GM12878 (cell line): ENCODE data around the gene VPS8. TPM values are rescaled to one million over a fixed set of nuclear protein-coding genes. Genes with fewer than 3 reads are reported as not detected.

ENCODE experiments used
- ATAC-seq: fragments of 200-7000 bp; cut with Tn5 transposase; 3 replicates; pipeline ENCODE4 v1.9.1; 2020; ENCODE audit warnings: mild to moderate bottlenecking, moderate library complexity
- BruUV-seq: library from RNA; stranded (reverse); fragments of 400-500 nt; replicated peaks from 2 replicates; lab custom pipeline; 2021; lab: Mats Ljungman, UMichigan
- CTCF ChIA-PET: fragments of 300-600 bp; sonication (Branson Sonifier 250); formaldehyde crosslinking; extraction: SDS; loops from one replicate; lab custom pipeline; 2021; ENCODE audit warnings: inconsistent platforms; lab: Yijun Ruan, JAX
- POLR2A ChIA-PET: fragments of 350-600 bp; formaldehyde crosslinking; extraction: SDS; loops from one replicate; lab custom pipeline; 2021; ENCODE audit warnings: inconsistent platforms; lab: Charles Lee
- RAD21 ChIA-PET: fragments of 300-600 bp; sonication (Branson Sonifier 250); formaldehyde crosslinking; loops from one replicate; lab custom pipeline; 2023; ENCODE audit warnings: antibody characterized with exemption; ENCODE audit not compliant: unreplicated experiment; lab: Charles Lee
- SMC1A ChIA-PET: fragments of 300-600 bp; sonication (Branson Sonifier 250); formaldehyde crosslinking; loops from one replicate; lab custom pipeline; 2023; ENCODE audit not compliant: unreplicated experiment, uncharacterized antibody; lab: Charles Lee
- DNase-seq: peaks from one replicate; pipeline ENCODE4 v3.0.0-alpha.2; 2011; ENCODE audit warnings: low read depth, low spot score
- FAIRE-seq: peaks from 3 replicates; lab custom pipeline; 2011; peaks lifted over from hg19 to GRCh38; lab: Jason Lieb, UNC
- H2AFZ ChIP-seq: 2 replicates; pipeline ENCODE4 v1.6.0; 2011; ENCODE audit warnings: low read depth, low read length, control low read depth; ENCODE audit not compliant: control insufficient read depth
- H3K27ac ChIP-seq: 2 replicates; pipeline ENCODE4 v1.5.1; 2011; ENCODE audit warnings: control low read depth; ENCODE audit not compliant: control insufficient read depth, insufficient read depth
- H3K27me3 ChIP-seq, 2 experiments: replicated peaks in 1 of 2; 2 replicates each; pipeline versions ENCODE4 v1.6.0 to v1.6.1; 2011; ENCODE audit warnings: low read length in 1 of 2; ENCODE audit not compliant: control insufficient read depth in 2 of 2, insufficient read depth in 2 of 2
- H3K36me3 ChIP-seq, 2 experiments: 2 replicates each; pipeline ENCODE4 v1.5.1; 2011; ENCODE audit warnings: low read length in 1 of 2; ENCODE audit not compliant: control insufficient read depth in 2 of 2, insufficient read depth in 2 of 2
- H3K4me1 ChIP-seq: 2 replicates; pipeline ENCODE4 v1.6.1; 2011; ENCODE audit warnings: mild to moderate bottlenecking, low read length, moderate library complexity, mixed read lengths; ENCODE audit not compliant: control insufficient read depth, insufficient read depth
- H3K4me2 ChIP-seq: 2 replicates; pipeline ENCODE4 v1.6.0; 2011; ENCODE audit warnings: control low read depth; ENCODE audit not compliant: control insufficient read depth, insufficient read depth
- H3K4me3 ChIP-seq: fragments of 200-600 bp; sonication (generic); 2 replicates; pipeline ENCODE4 v1.5.1; 2016
- H3K79me2 ChIP-seq: 2 replicates; pipeline ENCODE4 v1.6.0; 2011; ENCODE audit warnings: low read length; ENCODE audit not compliant: control insufficient read depth, insufficient read depth
- H3K9ac ChIP-seq: 2 replicates; pipeline ENCODE4 v1.8.0; 2011; ENCODE audit warnings: low read length, control low read depth, mixed read lengths; ENCODE audit not compliant: control insufficient read depth, insufficient read depth
- H3K9me3 ChIP-seq: replicated peaks from 3 replicates; pipeline ENCODE4 v1.5.1; 2011; ENCODE audit warnings: mild to moderate bottlenecking, low read length; ENCODE audit not compliant: control insufficient read depth, insufficient read depth
- H4K20me1 ChIP-seq: 2 replicates; pipeline ENCODE4 v1.6.0; 2011; ENCODE audit not compliant: control insufficient read depth, insufficient read depth
- FOXM1 ChIP-seq: IDR thresholded peaks from 2 replicates; pipeline ENCODE4 v1.6.1; 2012; ENCODE audit warnings: low read depth, mild to moderate bottlenecking, inconsistent platforms, low read length, moderate library complexity
- NFYA ChIP-seq: IDR thresholded peaks from 2 replicates; pipeline ENCODE4 v1.6.1; 2011; ENCODE audit warnings: low read depth, mild to moderate bottlenecking, low read length, improper control_type of control experiment, borderline replicate concordance
- SPI1 ChIP-seq: IDR thresholded peaks from 2 replicates; pipeline ENCODE4 v1.6.1; 2011; ENCODE audit warnings: low read depth, mild to moderate bottlenecking, low read length, moderate library complexity, borderline replicate concordance; ENCODE audit not compliant: insufficient read depth
- TCF12 ChIP-seq: IDR thresholded peaks from 2 replicates; pipeline ENCODE4 v1.6.1; 2011; ENCODE audit warnings: low read depth, mild to moderate bottlenecking, low read length
- WGBS: methylation state at CpG from one replicate; pipeline ENCODE4 v1.1.6; 2016; ENCODE audit warnings: low lambda C conversion rate; ENCODE audit not compliant: insufficient replicate concordance, insufficient coverage; ENCODE audit errors: missing lambda C conversion rate; 5-methylcytosine and 5-hydroxymethylcytosine counted together
- in situ Hi-C: fragments of 300-500 bp; cut with MboI; formaldehyde crosslinking; loops from 9 replicates; pipeline ENCODE4 v1.14.3; 2018; ENCODE audit warnings: mixed read lengths
- intact Hi-C: fragments of 100-400 bp; cut with micrococcal nuclease; formaldehyde crosslinking; loops from one replicate; pipeline ENCODE4 v1.14.2; 2022; ENCODE audit not compliant: unreplicated experiment
- polyA plus RNA-seq, 11 experiments: library from polyadenylated mRNA; depleted of rRNA in 4 of 11; unstranded in 6 of 11; stranded (reverse) in 5 of 11; fragments of >200 nt; fragmentation: Nextera tagmentation in 4 of 11; fragmentation: Illumina TruSeq in 1 of 11; extraction: Ambion mirVana in 4 of 11; extraction: Trizol in 1 of 11; gene quantifications; 1 replicate in 1 of 11; 2 replicates in 10 of 11; pipeline versions ENCODE4 v1.2.1 to v1.2.3, GENCODE V29; 2011 to 2016; ENCODE audit warnings: inconsistent platforms in 2 of 11, missing spikeins in 2 of 11, low read depth in 1 of 11
- total RNA-seq, 4 experiments: library from RNA; depleted of rRNA in 3 of 4; stranded (reverse); fragments of >200 nt in 3 of 4; fragmentation: Illumina TruSeq in 1 of 4; extraction: Trizol in 1 of 4; gene quantifications; 2 replicates each; pipeline versions ENCODE4 v1.2.1 to v1.2.3, GENCODE V29; 2013 to 2021
- TF ChIP-seq, protein P1 (sequence below): fragments of 450-650 bp; IDR thresholded peaks from 2 replicates; pipeline ENCODE4 v1.6.1; 2017; ENCODE audit warnings: mild to moderate bottlenecking, low read depth, inconsistent platforms; ENCODE audit not compliant: poor library complexity, severe bottlenecking

VPS8 gene
- total and polyA plus RNA-seq, 10 of the 15 experiments (the other 5 are each of a cell fraction or from before 2014, with no cell fraction given) = 8.9 to 34.7 (median 20.9) TPM

DNA sequence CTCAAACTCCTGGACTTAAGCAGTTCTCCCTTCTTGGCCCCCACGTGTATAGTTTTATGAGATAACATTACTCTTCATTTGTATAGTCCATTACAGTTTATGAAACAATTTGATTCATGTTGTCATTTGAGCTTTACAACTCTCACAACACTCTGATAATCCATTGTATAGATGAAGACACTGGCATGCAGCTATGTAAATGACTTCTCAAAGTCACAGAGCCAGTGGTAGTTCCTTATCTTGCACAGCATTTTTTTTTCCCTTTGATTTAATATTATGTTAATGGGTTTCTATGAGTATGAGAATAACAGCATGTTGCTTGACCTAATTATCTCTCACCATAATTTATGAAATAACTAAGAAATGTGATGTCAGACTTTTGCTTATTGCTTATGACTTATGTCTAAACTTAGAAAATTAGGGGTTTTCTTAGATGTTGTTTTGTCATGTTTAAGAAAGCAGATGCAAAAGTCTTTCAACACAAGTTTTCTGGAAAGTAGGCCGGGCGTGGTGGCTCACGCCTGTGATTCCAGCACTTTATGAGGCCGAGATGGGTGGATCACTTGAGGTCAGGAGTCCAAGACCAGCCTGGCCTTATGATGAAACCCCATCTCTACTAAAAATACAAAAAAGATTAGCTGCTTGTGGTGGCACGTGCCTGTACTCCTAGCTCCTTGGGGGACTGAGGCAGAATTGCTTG is 13.3 kb downstream of the VPS8 start:
- Histone ChIP-seq H3K27ac (no peak overlapping the region), H2AFZ (no peak overlapping the region), H3K27me3 (no peaks in the 10 kb centered on the region), H3K36me3 (no peaks in the 10 kb centered on the region), H3K9ac (no peak overlapping the region), H3K4me1 (no peaks in the 10 kb centered on the region), H3K9me3 (no peaks in the 10 kb centered on the region), H3K4me3 (no peak overlapping the region), H3K79me2 (no peaks in the 10 kb centered on the region), H4K20me1 (no peaks in the 10 kb centered on the region), H3K4me2 (no peak overlapping the region)
- ATAC-seq = no peak
- ChIA-PET RAD21 (no interaction called here), CTCF (interaction anchor here (0.6 to 1.5 kb wide), 3 partner anchors 18 to 806 kb away, joined by 3 read pairs; no protein-coding TSS in a partner anchor), SMC1A (interaction anchor here (0.8 to 3.1 kb wide), 3 partner anchors 12 to 351 kb away, joined by 3 to 12 read pairs (median 3); no protein-coding TSS in a partner anchor), POLR2A (interaction anchor here (0.6 to 0.7 kb wide), 2 partner anchors 10 to 168 kb away, joined by 3 read pairs; no protein-coding TSS in a partner anchor)
- in situ Hi-C loops = no loop called here
- DNase-seq = no peak
- 98% methylated on average over 6 of the region's 6 CpGs for WGBS
- no peak for FAIRE-seq
- TF ChIP-seq, protein P1, sequence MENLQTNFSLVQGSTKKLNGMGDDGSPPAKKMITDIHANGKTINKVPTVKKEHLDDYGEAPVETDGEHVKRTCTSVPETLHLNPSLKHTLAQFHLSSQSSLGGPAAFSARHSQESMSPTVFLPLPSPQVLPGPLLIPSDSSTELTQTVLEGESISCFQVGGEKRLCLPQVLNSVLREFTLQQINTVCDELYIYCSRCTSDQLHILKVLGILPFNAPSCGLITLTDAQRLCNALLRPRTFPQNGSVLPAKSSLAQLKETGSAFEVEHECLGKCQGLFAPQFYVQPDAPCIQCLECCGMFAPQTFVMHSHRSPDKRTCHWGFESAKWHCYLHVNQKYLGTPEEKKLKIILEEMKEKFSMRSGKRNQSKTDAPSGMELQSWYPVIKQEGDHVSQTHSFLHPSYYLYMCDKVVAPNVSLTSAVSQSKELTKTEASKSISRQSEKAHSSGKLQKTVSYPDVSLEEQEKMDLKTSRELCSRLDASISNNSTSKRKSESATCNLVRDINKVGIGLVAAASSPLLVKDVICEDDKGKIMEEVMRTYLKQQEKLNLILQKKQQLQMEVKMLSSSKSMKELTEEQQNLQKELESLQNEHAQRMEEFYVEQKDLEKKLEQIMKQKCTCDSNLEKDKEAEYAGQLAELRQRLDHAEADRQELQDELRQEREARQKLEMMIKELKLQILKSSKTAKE = no peak
- TF ChIP-seq TCF12 (no peak), NFYA (no peak), SPI1 (no peak), FOXM1 (no peak)
- intact Hi-C loops = no loop called here
- no TSS peak for BruUV-seq
